K562 (cell line): ENCODE data around the gene PRDM12. TPM values are rescaled to one million over a fixed set of nuclear protein-coding genes. Genes with fewer than 3 reads are reported as not detected.

Experiments
- BCOR ChIP-seq: fragments of 450-650 bp; IDR thresholded peaks from 2 replicates; pipeline ENCODE4 v1.6.1; 2016
- BDP1 ChIP-seq: IDR thresholded peaks from 3 replicates; pipeline ENCODE4 v1.6.1; 2011; ENCODE audit not compliant: insufficient read length, insufficient read depth
- CHD2 ChIP-seq: IDR thresholded peaks from 2 replicates; pipeline ENCODE4 v1.6.1; 2011; ENCODE audit warnings: low read depth, low read length
- ERF ChIP-seq: fragments of 450-650 bp; formaldehyde crosslinking; IDR thresholded peaks from 2 replicates; pipeline ENCODE4 v1.4.0; 2020; ENCODE audit warnings: mild to moderate bottlenecking, mixed read lengths
- GABPB1 ChIP-seq: sonication (generic); formaldehyde crosslinking; IDR thresholded peaks from 2 replicates; pipeline ENCODE4 v1.8.0; 2022; ENCODE audit warnings: mild to moderate bottlenecking, missing genetic modification reagents
- GTF2F1 ChIP-seq: IDR thresholded peaks from 2 replicates; pipeline ENCODE4 v1.6.1; 2011; ENCODE audit warnings: low read depth, low read length, improper control_type of control experiment
- HOXB6 ChIP-seq: fragments of 250-450 bp; sonication (Bioruptor Pico); IDR thresholded peaks from 2 replicates; pipeline ENCODE4 v1.5.1; 2022; ENCODE audit warnings: mild to moderate bottlenecking, borderline replicate concordance
- KAT7 ChIP-seq: sonication (generic); formaldehyde crosslinking; IDR thresholded peaks from 2 replicates; pipeline ENCODE4 v1.8.0; 2022; ENCODE audit warnings: missing genetic modification reagents, mild to moderate bottlenecking, borderline replicate concordance
- L3MBTL2 ChIP-seq: fragments of 450-650 bp; IDR thresholded peaks from 2 replicates; pipeline ENCODE4 v1.6.1; 2016; ENCODE audit warnings: mild to moderate bottlenecking, moderate library complexity
- MAZ ChIP-seq, 2 experiments: fragments of 450-650 bp in 1 of 2; sonication (generic) in 1 of 2; formaldehyde crosslinking; IDR thresholded peaks in 1 of 2; conservative IDR thresholded peaks in 1 of 2; 2 replicates each; pipeline versions ENCODE4 v1.4.0 to v1.5.0; 2020; ENCODE audit warnings: mild to moderate bottlenecking in 1 of 2, missing genetic modification reagents in 1 of 2
- RB1 ChIP-seq: fragments of 450-650 bp; IDR thresholded peaks from 2 replicates; pipeline ENCODE4 v1.6.1; 2017; ENCODE audit warnings: low read depth, mild to moderate bottlenecking
- RCOR1 ChIP-seq, 2 experiments: IDR thresholded peaks; 2 replicates each; pipeline ENCODE4 v1.6.1; 2012; ENCODE audit warnings: low read depth in 2 of 2, low read length in 2 of 2, borderline replicate concordance in 1 of 2, improper control_type of control experiment in 1 of 2
- SIX5 ChIP-seq, 2 experiments: IDR thresholded peaks; 2 replicates each; pipeline ENCODE4 v1.6.1; 2011; ENCODE audit warnings: low read length in 2 of 2, borderline replicate concordance in 1 of 2, low read depth in 1 of 2, mild to moderate bottlenecking in 1 of 2, moderate library complexity in 1 of 2; ENCODE audit not compliant: insufficient read depth in 1 of 2
- SNIP1 ChIP-seq: fragments of 450-650 bp; IDR thresholded peaks from 2 replicates; pipeline ENCODE4 v1.7.1; 2017; ENCODE audit warnings: low read depth, mild to moderate bottlenecking
- SRSF1 ChIP-seq: fragments of 200-400 bp; formaldehyde crosslinking; IDR thresholded peaks from 2 replicates; pipeline ENCODE4 v1.6.1; 2017; ENCODE audit warnings: mild to moderate bottlenecking, low read depth, low read length, moderate library complexity
- THRB ChIP-seq: fragments of 450-650 bp; formaldehyde crosslinking; conservative IDR thresholded peaks from 2 replicates; pipeline ENCODE4 v1.4.0; 2022; ENCODE audit warnings: mild to moderate bottlenecking, missing genetic modification characterization
- TOE1 ChIP-seq, 2 experiments: fragments of 450-650 bp in 1 of 2; sonication (generic) in 1 of 2; formaldehyde crosslinking in 1 of 2; IDR thresholded peaks; 2 replicates each; pipeline versions ENCODE4 v1.7.1 to v1.8.0; 2016 to 2022; ENCODE audit warnings: borderline replicate concordance in 2 of 2, mild to moderate bottlenecking in 2 of 2, antibody characterized with exemption in 1 of 2, inconsistent platforms in 1 of 2, low read depth in 1 of 2, missing genetic modification reagents in 1 of 2, moderate library complexity in 1 of 2
- YY1 ChIP-seq, 3 experiments: IDR thresholded peaks; 2 replicates each; pipeline ENCODE4 v1.6.1; 2011; ENCODE audit warnings: low read length in 2 of 3, mild to moderate bottlenecking in 2 of 3, moderate library complexity in 2 of 3, borderline replicate concordance in 1 of 3, control low read depth in 1 of 3, low read depth in 1 of 3; ENCODE audit not compliant: insufficient read depth in 3 of 3, insufficient replicate concordance in 2 of 3, control insufficient read depth in 1 of 3, insufficient read length in 1 of 3; ENCODE audit errors: extremely low read depth in 1 of 3
- ZKSCAN3 ChIP-seq: fragments of 250-450 bp; sonication (Bioruptor Pico); IDR thresholded peaks from 2 replicates; pipeline ENCODE4 v1.4.0; 2020
- ZNF174 ChIP-seq: fragments of 250-450 bp; sonication (Bioruptor Pico); IDR thresholded peaks from 2 replicates; pipeline ENCODE4 v1.4.0; 2020; ENCODE audit warnings: mild to moderate bottlenecking
- ZNF197 ChIP-seq: fragments of 200-800 bp; sonication (Bioruptor generic); IDR thresholded peaks from 2 replicates; pipeline ENCODE4 v1.6.1; 2016; ENCODE audit warnings: low read depth, missing genetic modification characterization, missing compliant biosample characterization
- ZNF311 ChIP-seq: fragments of 250-450 bp; sonication (Bioruptor Pico); IDR thresholded peaks from 2 replicates; pipeline ENCODE4 v1.4.0; 2020; ENCODE audit warnings: mild to moderate bottlenecking, moderate library complexity
- ZNF785 ChIP-seq: fragments of 250-450 bp; sonication (Bioruptor Pico); IDR thresholded peaks from 2 replicates; pipeline ENCODE4 v1.4.0; 2020; ENCODE audit warnings: mild to moderate bottlenecking
- polyA plus RNA-seq, 8 experiments: library from polyadenylated mRNA; depleted of rRNA in 4 of 8; stranded (reverse) in 5 of 8; unstranded in 3 of 8; fragments of >200 nt; fragmentation: Nextera tagmentation in 2 of 8; fragmentation: Illumina TruSeq in 1 of 8; extraction: Ambion mirVana in 2 of 8; extraction: Trizol in 1 of 8; gene quantifications; 2 replicates each; pipeline versions ENCODE4 v1.2.1 to v1.2.3, GENCODE V29; 2011 to 2014; ENCODE audit warnings: inconsistent platforms in 1 of 8, missing spikeins in 1 of 8
- total RNA-seq, 7 experiments: library from RNA; depleted of rRNA in 6 of 7; stranded (reverse); fragments of >200 nt in 6 of 7; fragmentation: Illumina TruSeq in 2 of 7; extraction: Trizol in 2 of 7; gene quantifications; 2 replicates each; pipeline versions ENCODE4 v1.2.1 to v1.2.3, GENCODE V29; 2011 to 2021; ENCODE audit warnings: low replicate concordance in 1 of 7
- TF ChIP-seq, protein P1 (sequence below): fragments of 250-450 bp; sonication (Bioruptor Pico); IDR thresholded peaks from 2 replicates; pipeline ENCODE4 v1.5.0; 2021

PRDM12 gene
- total and polyA plus RNA-seq, 9 of the 15 experiments (the other 6 are each of a cell fraction or from before 2014, with no cell fraction given), result 0.04 to 0.22 (median 0.07) TPM; not detected in 3

GRCh38 chr9:130712564-130713285, 48.3 kb downstream of the PRDM12 start (continued):
- TF ChIP-seq KAT7 (CRISPR knock-in tag) (no peak), BCOR (no peak), ZNF785 (CRISPR knock-in tag) (no peak), RCOR1 (IDR thresholded peaks at IDR 0.05; ENCODE audit: borderline replicate concordance in 1 of 2, low read depth in 2 of 2, low read length in 2 of 2) (peak in 1 of 2 experiments; percentile 2; a peak in 1 of 4 replicates), HOXB6 (CRISPR knock-in tag) (no peak), ZNF174 (CRISPR knock-in tag) (no peak), MAZ (CRISPR knock-in tag; conservative IDR thresholded peaks at IDR 0.05 in 1 of 2, IDR thresholded peaks at IDR 0.05 in 1 of 2) (peak in 1 of 2 experiments; percentile 86), THRB (CRISPR knock-in tag) (no peak), YY1 (IDR thresholded peaks at IDR 0.05; ENCODE audit: borderline replicate concordance in 1 of 3, control insufficient read depth in 1 of 3, extremely low read depth in 1 of 3, insufficient read depth in 3 of 3, insufficient read length in 1 of 3, insufficient replicate concordance in 2 of 3, low read depth in 1 of 3, low read length in 2 of 3) (peak; percentile 81 to 97 (median 96)), L3MBTL2 (peak; percentile 63), TOE1 (IDR thresholded peaks at IDR 0.05; ENCODE audit: borderline replicate concordance) (no peak), TOE1 (CRISPR knock-in tag; IDR thresholded peaks at IDR 0.05; ENCODE audit: borderline replicate concordance, low read depth) (no peak), GTF2F1 (no peak), ZNF311 (no peak), SRSF1 (no peak), RB1 (peak; percentile 48; the same call in 1 of the 2 replicates), ZNF197 (CRISPR knock-in tag) (no peak), SNIP1 (no peak), SIX5 (IDR thresholded peaks at IDR 0.05; ENCODE audit: borderline replicate concordance in 1 of 2, insufficient read depth in 1 of 2, low read depth in 1 of 2, low read length in 2 of 2) (peak; percentile 68 to 74), BDP1 (no peak), ZKSCAN3 (CRISPR knock-in tag) (no peak), GABPB1 (CRISPR knock-in tag) (peak; percentile 53; the same call in 1 of the 2 replicates), CHD2 (peak; percentile 74), ERF (0 out of 2 replicates have a peak, but pooled peaks have one; percentile 25)
- TF ChIP-seq, protein P1, sequence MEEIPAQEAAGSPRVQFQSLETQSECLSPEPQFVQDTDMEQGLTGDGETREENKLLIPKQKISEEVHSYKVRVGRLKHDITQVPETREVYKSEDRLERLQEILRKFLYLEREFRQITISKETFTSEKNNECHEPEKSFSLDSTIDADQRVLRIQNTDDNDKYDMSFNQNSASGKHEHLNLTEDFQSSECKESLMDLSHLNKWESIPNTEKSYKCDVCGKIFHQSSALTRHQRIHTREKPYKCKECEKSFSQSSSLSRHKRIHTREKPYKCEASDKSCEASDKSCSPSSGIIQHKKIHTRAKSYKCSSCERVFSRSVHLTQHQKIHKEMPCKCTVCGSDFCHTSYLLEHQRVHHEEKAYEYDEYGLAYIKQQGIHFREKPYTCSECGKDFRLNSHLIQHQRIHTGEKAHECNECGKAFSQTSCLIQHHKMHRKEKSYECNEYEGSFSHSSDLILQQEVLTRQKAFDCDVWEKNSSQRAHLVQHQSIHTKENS (CRISPR knock-in tag), result no peak
